Neural cell (in vitro differentiated cells): Measurements from ENCODE around the gene F12.

Experiments used
- CTCF ChIP-seq: fragments of 450-650 bp; IDR thresholded peaks from 2 replicates; pipeline ENCODE4 v1.5.1; 2014; ENCODE audit warnings: antibody characterized with exemption, mild to moderate bottlenecking, moderate library complexity; ENCODE audit not compliant: poor library complexity, severe bottlenecking
- MXI1 ChIP-seq: fragments of 450-650 bp; conservative IDR thresholded peaks from 2 replicates; pipeline ENCODE4 v1.6.1; 2014; ENCODE audit warnings: antibody characterized with exemption, mild to moderate bottlenecking; ENCODE audit not compliant: poor library complexity, severe bottlenecking
- TAF1 ChIP-seq: IDR thresholded peaks from 2 replicates; pipeline ENCODE4 v1.6.1; 2012; ENCODE audit warnings: low read depth

GRCh38 chr5:177410575-177410974 is 1.2 kb upstream of the F12 start:
- TF ChIP-seq CTCF = no peak
- no peak for TF ChIP-seq MXI1
- TF ChIP-seq TAF1 = no peak
